ENCODE results near the gene METTL25B. TPM values are rescaled to one million over a fixed set of nuclear protein-coding genes. Genes with fewer than 3 reads are reported as not detected.

METTL25B gene
- total and polyA plus RNA-seq, 2 of the 13 experiments (the other 11 are each of a cell fraction or from before 2014, with no cell fraction given) = 11.9 to 24.0 TPM

GRCh38 chr1:156765666-156766065 is 37.4 kb downstream of the METTL25B start:
- DNase-seq (ENCODE audit: low spot score) (no peak), ATAC-seq (no peak), FAIRE-seq (no peak)
- TF ChIP-seq ZNF432 (CRISPR knock-in tag; IDR thresholded peaks at IDR 0.05; ENCODE audit: borderline replicate concordance) (no peak), AKAP8 (CRISPR knock-in tag; IDR thresholded peaks at IDR 0.05) (no peak), ZNF678 (CRISPR knock-in tag; IDR thresholded peaks at IDR 0.05) (no peak), ZNF605 (CRISPR knock-in tag; IDR thresholded peaks at IDR 0.05) (no peak), YEATS2 (CRISPR knock-in tag; IDR thresholded peaks at IDR 0.05; ENCODE audit: borderline replicate concordance) (no peak), ZNF639 (CRISPR knock-in tag; conservative IDR thresholded peaks at IDR 0.05) (no peak), ZNF614 (CRISPR knock-in tag; IDR thresholded peaks at IDR 0.05; ENCODE audit: borderline replicate concordance) (no peak), ZNF24 (IDR thresholded peaks at IDR 0.05) (no peak), ZNF775 (CRISPR knock-in tag; IDR thresholded peaks at IDR 0.05; ENCODE audit: borderline replicate concordance) (no peak), MXD3 (CRISPR knock-in tag; IDR thresholded peaks at IDR 0.05) (no peak), ZNF446 (CRISPR knock-in tag; IDR thresholded peaks at IDR 0.05) (no peak), ZNF367 (CRISPR knock-in tag; IDR thresholded peaks at IDR 0.05; ENCODE audit: borderline replicate concordance) (no peak), ZFP90 (CRISPR knock-in tag; IDR thresholded peaks at IDR 0.05; ENCODE audit: borderline replicate concordance) (no peak), ZFY (CRISPR knock-in tag; IDR thresholded peaks at IDR 0.05) (no peak)
- WGBS (ENCODE audit: low lambda C conversion rate) = 89% methylated on average over 5 of the region's 5 CpGs
- H3K4me1 ChIP-seq (ENCODE audit: insufficient read depth, low read length) = peaks cover 33% of the 10 kb centered on the region
- no peaks in the 10 kb centered on the region for H3K9me3 ChIP-seq (ENCODE audit: low read length)
- ChIA-PET CTCF (ENCODE audit: low intra/inter-chr PET ratio, low total read pairs) (no interaction called here), POLR2A (interaction anchor here (1.3 to 6.5 kb wide), 5 partner anchors 9 to 308 kb away, joined by 3 to 125 read pairs (median 66); partner anchors contain the start of genes HDGF, ISG20L2, METTL25B and MRPL24)
- peaks cover 37% of the 10 kb centered on the region for H3K79me2 ChIP-seq (ENCODE audit: insufficient read depth, low read length)
- peak overlapping the region; percentile 82 for H3K9ac ChIP-seq (ENCODE audit: insufficient read depth, low read depth, low read length)
- intact Hi-C loops (cut with micrococcal nuclease; ENCODE audit: unreplicated experiment) = no loop called here
- peaks cover 5% of the 10 kb centered on the region; the same call in 1 of the 2 replicates for H4K20me1 ChIP-seq (ENCODE audit: insufficient read depth, low read length)
- H3K27me3 ChIP-seq (ENCODE audit: control insufficient read depth in 1 of 2, insufficient read depth in 2 of 2, low read length in 2 of 2) = no peaks in the 10 kb centered on the region; a peak in 1 of 5 replicates
- H3K27ac ChIP-seq (ENCODE audit: extremely low read length, insufficient read depth, low read length) = no peak overlapping the region
- H2AFZ ChIP-seq (ENCODE audit: low read length) = no peak overlapping the region
- in situ Hi-C loops (cut with HindIII; ENCODE audit: extremely low pct_ligation_motif_present, low pct_unique_long_range_greater_than_20kb) = loop anchor here (5.0 kb wide), 1 partner anchor 38 kb away; the partner anchor contains the start of genes ISG20L2 and METTL25B
- BruUV-seq (replicated peaks) = no TSS peak
- H3K4me3 ChIP-seq (replicated peaks in 1 of 3; ENCODE audit: insufficient read depth in 1 of 3, low read depth in 2 of 3, low read length in 3 of 3) = peak overlapping the region; percentile 71 to 85 (median 77); a peak in 4 of 6 replicates
- H3K4me2 ChIP-seq (ENCODE audit: low read depth, low read length) = peak overlapping the region; percentile 83
- peaks cover 3 to 8% of the 10 kb centered on the region in 2 experiments; a peak in 1 of 5 replicates for H3K36me3 ChIP-seq (replicated peaks in 1 of 2; ENCODE audit: control insufficient read depth in 1 of 2, insufficient read depth in 2 of 2, low read length in 2 of 2)

Data from HepG2 (cell line).